T47D (cell line): ENCODE results near the gene CLCN7.
"Not testable (repeated sequence)": the region's sequence is repeated elsewhere in the genome, so short reads cannot be mapped to it uniquely, and the experiment has no call there.

Experiments
- DNase-seq, 2 experiments: peaks; one replicate each; pipeline versions ENCODE4 v3.0.0 to v3.0.0-alpha.2; 2011 to 2012; ENCODE audit warnings: low read depth in 1 of 2, low spot score in 1 of 2
- JUND ChIP-seq: IDR thresholded peaks from 2 replicates; pipeline ENCODE4 v1.6.1; 2012; ENCODE audit warnings: low read depth
- in situ Hi-C: cut with HindIII; loops from 2 replicates; pipeline ENCODE4 v1.10.0; 2016; ENCODE audit warnings: low sequenced_read_pairs, low pct_unique_long_range_greater_than_20kb

Gene CLCN7

DNA sequence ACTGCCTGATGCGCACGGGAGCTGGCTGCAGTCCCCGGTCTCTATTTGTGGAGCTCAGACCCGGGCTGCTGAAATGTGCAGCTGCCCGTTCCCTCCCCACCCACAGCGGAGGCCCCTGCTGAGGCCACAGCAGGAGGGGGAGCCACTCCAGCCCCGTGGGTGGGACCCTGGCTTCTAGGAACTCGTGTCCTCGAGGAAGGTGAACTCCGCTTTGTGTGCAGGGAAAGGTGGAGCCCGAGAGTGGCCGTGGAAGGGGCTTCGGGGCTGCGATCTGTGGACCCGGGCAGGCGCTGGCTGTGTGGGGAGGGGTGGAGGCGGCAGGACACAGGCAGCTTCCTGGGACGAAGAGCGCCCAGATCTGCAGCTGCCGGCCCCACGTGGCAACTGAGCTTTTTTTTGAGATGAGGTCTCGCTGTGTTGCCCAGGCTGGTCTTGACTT lies 33.4 kb downstream of the CLCN7 start:
- in situ Hi-C loops, result no loop called here
- no peak for DNase-seq
- no peak for TF ChIP-seq JUND

GRCh38 chr16:1439699-1440074 lies 35.1 kb downstream of the CLCN7 start:
- DNase-seq, result not testable (repeated sequence)

DNA sequence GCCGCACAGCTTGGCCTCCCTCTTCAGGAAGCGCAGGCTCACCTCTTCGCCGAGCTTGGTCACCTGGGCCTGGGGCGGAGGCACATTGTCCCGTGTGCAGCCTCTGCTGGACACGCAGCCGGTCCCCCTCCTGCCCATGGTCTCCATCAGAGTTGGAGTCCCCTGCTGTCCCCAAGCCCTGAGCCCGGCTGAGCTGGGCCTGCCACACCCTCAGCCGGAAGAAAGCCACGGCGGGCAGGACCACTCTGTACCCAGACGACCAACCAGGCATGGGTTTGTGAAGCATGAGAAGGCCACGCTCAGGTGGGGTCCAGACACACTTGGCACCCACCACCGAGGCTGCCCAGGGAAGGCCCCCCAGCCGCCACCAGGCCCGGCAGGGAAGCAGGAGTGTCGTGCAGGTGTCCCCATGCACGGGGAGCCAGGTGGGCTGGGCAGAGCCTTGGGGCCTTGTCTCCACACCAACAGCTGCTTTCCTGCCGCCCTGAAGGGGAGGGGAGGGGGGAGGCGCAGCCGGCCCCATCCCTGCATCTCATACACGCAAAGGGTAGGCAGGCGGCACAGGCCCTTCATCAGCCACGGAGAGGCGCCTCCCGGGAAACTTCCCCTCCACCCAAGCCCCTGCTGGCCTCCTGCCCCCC lies 35.6 kb downstream of the CLCN7 start:
- in situ Hi-C loops, result no loop called here
- DNase-seq, result no peak
- TF ChIP-seq JUND, result no peak

More at GRCh38 chr16:1439699-1440074, 35.1 kb downstream of the CLCN7 start:
- in situ Hi-C loops, result not testable (repeated sequence)

DNA sequence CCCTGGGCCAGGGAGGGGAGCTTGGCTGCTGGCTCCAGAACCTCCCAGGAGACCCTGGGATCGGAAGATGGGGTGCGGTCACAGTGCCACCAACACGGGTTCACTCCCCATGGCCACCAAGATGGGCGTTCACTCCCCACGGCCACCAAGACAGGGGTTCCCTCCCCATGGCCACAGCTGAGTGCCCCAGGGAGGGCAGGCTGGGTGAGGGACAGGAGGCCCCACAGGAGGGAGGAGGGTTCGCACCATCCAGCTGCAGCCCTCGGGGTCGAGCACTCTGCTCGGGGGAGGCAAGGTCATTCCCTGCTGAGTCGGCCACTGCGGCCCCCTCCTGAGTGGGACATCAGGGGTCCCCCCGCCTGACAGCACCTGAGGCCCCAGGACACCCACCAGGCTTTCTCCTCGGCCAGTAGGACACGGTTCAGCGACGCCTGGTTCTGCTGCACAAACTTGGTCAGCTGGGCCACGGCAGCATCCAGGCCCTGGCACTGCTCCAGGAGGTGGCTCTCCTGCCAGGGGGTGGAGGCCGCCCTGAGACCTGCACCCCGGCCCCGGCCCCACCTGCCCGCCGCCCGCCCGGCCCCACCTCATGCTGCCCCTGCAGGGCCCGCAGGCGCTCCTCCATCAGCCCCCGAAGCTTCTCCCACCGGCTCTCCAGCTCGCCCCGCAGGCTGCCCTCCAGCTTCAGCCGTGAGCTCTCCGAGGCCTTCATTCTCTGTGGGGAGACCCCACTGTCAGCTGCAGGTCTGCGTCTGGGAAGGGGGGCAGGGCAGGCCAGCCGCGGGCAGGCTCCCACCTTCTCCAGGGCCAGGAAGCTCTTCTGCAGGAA lies 36.4 kb downstream of the CLCN7 start:
- TF ChIP-seq JUND, result no peak
- no peak for DNase-seq
- in situ Hi-C loops, result no loop called here

- no peak for TF ChIP-seq JUND
- DNase-seq, result no peak
- in situ Hi-C loops, result no loop called here
Measured at GRCh38 chr16:1437606-1438005, 37.2 kb downstream of the CLCN7 start.

- no peak for TF ChIP-seq JUND
- in situ Hi-C loops, result no loop called here
- DNase-seq, result no peak
Measured at GRCh38 chr16:1436731-1437355, 38.0 kb downstream of the CLCN7 start.

- DNase-seq, result no peak
- in situ Hi-C loops, result no loop called here
- no peak for TF ChIP-seq JUND
Measured at GRCh38 chr16:1435921-1436697, 38.7 kb downstream of the CLCN7 start.

GRCh38 chr16:1434644-1435592 lies 39.9 kb downstream of the CLCN7 start:
- no peak for DNase-seq
- in situ Hi-C loops, result no loop called here
- TF ChIP-seq JUND, result no peak

DNA sequence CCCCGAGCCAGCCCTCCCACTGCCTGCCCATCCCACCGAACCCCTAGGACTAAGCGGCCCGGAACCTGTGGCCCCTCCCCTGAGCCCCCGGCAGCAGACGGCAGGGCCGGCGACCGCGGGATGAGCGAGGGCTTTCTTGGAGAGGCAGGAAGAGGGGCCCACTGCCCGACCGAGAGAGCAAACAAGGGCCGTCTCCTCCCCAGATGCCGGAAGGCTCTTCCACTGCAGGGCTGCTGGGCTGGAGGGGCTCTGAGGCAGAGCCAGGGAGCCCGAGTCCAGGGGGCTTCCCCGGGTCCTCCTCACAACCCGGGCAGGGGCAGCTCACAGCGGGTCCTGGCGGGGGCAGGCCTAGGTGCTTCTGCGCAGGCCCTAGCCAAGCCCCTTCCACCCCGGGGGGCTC lies 41.1 kb downstream of the CLCN7 start:
- DNase-seq, result no peak
- in situ Hi-C loops, result no loop called here
- no peak for TF ChIP-seq JUND

GRCh38 chr16:1433263-1433560 lies 41.6 kb downstream of the CLCN7 start:
- TF ChIP-seq JUND, result no peak
- in situ Hi-C loops, result no loop called here
- DNase-seq, result no peak

GRCh38 chr16:1432388-1433262 lies 42.2 kb downstream of the CLCN7 start:
- in situ Hi-C loops, result no loop called here
- no peak for DNase-seq
- no peak for TF ChIP-seq JUND
